ENCODE results near the gene RASIP1.
A peak's percentile ranks its signal among the peaks of the same experiment; 100 is the strongest.

RASIP1 gene

GRCh38 chr19:48755787-48756186 lies 15.4 kb upstream of the RASIP1 start:
- DNase-seq = no peak

GRCh38 chr19:48755084-48755641 lies 14.8 kb upstream of the RASIP1 start, which contains the start of gene FGF21:
Gene FGF21 (plus strand): TSS chr19:48755524. CDS start chr19:48756237, 713 bp downstream.
- peak; percentile 20 for DNase-seq

- peak; percentile 92 for DNase-seq
Observed at GRCh38 chr19:48752496-48753365, 12.3 kb upstream of the RASIP1 start, which contains the start of gene FUT1. Gene FUT1 (minus strand): TSS chr19:48752641. CDS start chr19:48751281, 1,360 bp downstream.

- DNase-seq = peak; percentile 55
Observed at GRCh38 chr19:48751845-48752495, 11.6 kb upstream of the RASIP1 start.

GRCh38 chr19:48750771-48751504 lies 10.5 kb upstream of the RASIP1 start:
- DNase-seq = no peak

- DNase-seq = no peak
Observed at GRCh38 chr19:48750351-48750750, 9.9 kb upstream of the RASIP1 start.

- no peak for DNase-seq
Observed at GRCh38 chr19:48749571-48750198, 9.3 kb upstream of the RASIP1 start.

- no peak for DNase-seq
Observed at GRCh38 chr19:48746738-48747575, 6.5 kb upstream of the RASIP1 start, which contains the start of gene IZUMO1. Gene IZUMO1 (minus strand): TSS chr19:48746909. CDS start chr19:48745859, 1,050 bp downstream.

- no peak for DNase-seq
Observed at GRCh38 chr19:48746110-48746509, 5.7 kb upstream of the RASIP1 start.

- no peak for DNase-seq
Observed at GRCh38 chr19:48745208-48745995, 5.0 kb upstream of the RASIP1 start.

GRCh38 chr19:48742096-48742495 lies 1.7 kb upstream of the RASIP1 start:
- DNase-seq = no peak

- DNase-seq = no peak
Observed at GRCh38 chr19:48741129-48741999, 954 bp upstream of the RASIP1 start.

- DNase-seq = peak; percentile 55
Observed at GRCh38 chr19:48739404-48740163, 826 bp downstream of the RASIP1 start.

GRCh38 chr19:48738557-48739403 lies 1.6 kb downstream of the RASIP1 start:
- peak; percentile 84 for DNase-seq

- DNase-seq = no peak
Observed at GRCh38 chr19:48737360-48737998, 2.9 kb downstream of the RASIP1 start.

- DNase-seq = peak; percentile 48
Observed at GRCh38 chr19:48735031-48735615, 5.3 kb downstream of the RASIP1 start.

- DNase-seq = no peak
Observed at GRCh38 chr19:48734625-48735024, 5.8 kb downstream of the RASIP1 start.

Data from DMS79 treated with DMSO at 0.1 percent for 48 hours (cell line).